ENCODE data around the gene MPIG6B.
"Not testable (repeated sequence)": the region's sequence is repeated elsewhere in the genome, so short reads cannot be mapped to it uniquely, and the experiment has no call there.

Gene MPIG6B

GRCh38 chr6:31701666-31702404, 21.3 kb upstream of the MPIG6B start:
- DNase-seq = no peak

GRCh38 chr6:31702405-31702818, 20.8 kb upstream of the MPIG6B start:
- peak; percentile 59 for DNase-seq

GRCh38 chr6:31702819-31703716, 20.1 kb upstream of the MPIG6B start, which contains the start of gene ABHD16A:
Gene ABHD16A (minus strand): TSS chr6:31703324. CDS start chr6:31703281, 43 bp downstream.
- DNase-seq = peak; percentile 99

DNA sequence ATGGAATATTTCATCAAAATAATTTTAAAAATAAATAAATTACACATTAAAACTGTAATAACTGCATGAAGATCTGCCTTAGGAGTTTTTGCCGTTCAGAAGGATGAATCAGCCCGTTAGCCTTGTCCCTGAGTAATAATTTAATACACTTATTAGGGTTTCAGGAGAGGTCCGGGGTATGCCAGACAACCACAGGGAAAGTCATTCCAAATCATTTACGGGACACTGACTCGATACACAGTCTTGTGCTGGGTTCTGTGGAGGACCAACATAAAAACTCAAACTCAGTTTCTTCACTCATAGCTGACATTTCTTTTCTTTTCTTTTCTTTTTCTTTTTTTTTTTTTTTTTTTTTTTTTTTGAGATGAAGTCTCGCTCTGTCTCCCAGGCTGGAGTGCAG, 17.2 kb upstream of the MPIG6B start:
- DNase-seq = no peak

DNA sequence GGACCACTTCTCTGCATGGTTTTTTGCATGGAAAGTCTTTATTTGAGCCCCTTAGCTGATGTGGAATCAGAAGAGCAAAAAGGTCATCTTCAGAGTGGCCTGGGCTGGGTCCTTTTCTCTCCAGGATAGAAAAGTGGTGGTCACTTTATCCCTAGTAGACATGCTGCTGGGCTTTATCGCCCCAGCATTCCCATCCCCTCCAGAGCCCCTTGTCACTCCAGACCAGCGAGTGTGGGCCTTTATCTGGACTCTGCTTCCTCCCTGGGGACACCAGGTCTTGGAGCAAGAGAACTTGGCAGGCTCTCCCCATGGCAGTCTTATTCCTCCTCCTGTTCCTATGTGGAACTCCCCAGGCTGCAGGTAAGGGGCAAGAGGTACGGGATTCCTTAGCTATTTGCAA, 16.6 kb upstream of the MPIG6B start, which contains the start of gene LY6G6F:
LY6G6F (plus strand) TSS at position 268 of the 400 bp plus-strand sequence; CDS start at position 309, 41 bp downstream.
- no peak for DNase-seq

- no peak for DNase-seq
Measured at GRCh38 chr6:31707701-31708100, 15.5 kb upstream of the MPIG6B start.

- DNase-seq = no peak
Measured at GRCh38 chr6:31708224-31708623, 14.9 kb upstream of the MPIG6B start.

DNA sequence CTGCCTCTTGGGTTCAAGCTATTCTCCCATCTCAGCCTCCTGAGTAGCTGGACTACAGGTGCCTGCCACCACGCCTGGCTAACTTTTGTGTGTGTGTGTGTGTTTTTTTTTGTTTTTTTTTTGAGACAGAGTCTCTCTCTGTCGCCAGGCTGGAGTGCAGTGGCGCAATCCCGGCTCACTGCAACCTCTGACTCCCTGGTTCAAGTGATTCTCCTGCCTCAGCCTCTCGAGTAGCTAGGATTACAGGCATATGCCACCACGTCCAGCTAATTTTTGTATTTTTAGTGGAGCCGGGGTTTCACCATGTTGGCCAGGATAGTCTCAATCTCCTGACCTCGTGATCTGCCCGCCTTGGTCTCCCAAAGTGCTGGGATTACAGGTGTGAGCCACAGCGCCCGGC, 14.0 kb upstream of the MPIG6B start:
- DNase-seq = not testable (repeated sequence)

DNA sequence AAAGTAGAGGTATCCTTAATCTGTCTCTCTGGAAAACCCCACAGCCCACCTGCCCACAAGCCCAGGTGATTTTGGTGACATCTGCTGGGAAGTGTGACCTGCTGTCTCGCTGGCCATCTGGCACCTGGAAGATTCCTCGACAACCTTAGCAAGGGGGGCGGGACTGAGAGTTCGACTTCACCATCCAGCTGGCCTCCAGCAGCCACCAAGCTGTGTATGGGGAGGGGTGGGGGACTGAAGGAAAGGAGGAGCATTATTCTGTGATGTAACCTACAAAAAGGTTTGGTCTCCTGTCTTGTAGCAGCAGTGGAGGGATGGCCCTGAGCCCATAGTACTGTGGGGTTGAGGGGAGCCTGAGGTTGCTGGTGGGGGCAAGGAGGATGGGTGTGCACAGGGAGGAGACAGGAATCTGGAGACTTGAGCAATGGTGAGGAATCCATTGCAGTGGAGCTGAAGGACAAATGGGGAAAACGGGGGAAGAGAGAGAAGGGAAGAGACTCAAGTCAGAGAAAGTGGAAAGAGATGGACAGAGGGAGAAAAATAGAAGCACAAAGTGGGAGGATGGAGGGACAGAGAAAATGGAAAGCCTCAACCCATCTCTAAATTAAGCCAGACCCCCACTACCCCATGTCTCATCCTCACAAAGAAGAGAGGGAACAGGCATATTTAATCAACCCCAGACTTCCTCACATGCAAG, 12.5 kb upstream of the MPIG6B start:
- DNase-seq = no peak

DNA sequence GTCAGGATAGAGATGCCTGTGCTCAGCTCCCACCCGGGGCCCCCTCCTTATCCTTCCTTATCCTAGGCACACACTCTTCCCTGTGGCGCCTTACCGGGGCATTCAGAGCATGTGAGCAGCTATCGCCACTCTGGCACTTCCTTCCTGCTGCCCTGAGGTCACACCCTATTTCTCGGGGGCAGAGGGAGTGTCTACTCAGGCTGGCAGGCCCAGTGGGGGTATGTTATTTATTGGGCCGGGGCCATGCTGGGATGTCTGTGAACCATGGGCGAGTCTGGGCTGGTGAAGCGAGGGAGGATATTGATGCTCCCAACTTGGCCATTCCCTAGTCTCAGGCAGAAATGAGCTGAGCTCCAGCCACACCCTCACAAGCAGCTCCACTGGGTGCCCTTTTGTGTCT, 11.9 kb upstream of the MPIG6B start:
- no peak for DNase-seq

DNA sequence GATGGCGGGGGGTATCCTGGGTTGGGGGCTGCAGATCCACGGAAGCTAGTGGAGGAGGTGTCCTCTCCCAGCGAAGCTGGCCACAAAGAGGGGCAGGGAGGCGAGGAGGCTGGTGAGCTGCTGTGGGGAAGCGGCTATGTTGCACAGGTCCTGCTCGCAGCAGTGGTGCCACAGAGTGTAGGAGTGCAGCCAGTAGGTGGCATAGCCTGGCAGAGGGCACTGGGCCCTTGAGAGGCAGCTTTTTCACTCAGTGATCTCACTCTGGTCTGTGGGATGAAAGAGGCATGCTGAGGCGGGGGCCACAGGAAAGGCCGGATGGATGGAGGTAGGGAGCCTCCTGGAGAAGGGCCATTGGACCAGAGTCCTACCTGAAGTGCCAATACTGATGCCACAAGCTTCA, 10.9 kb upstream of the MPIG6B start:
- no peak for DNase-seq

DNA sequence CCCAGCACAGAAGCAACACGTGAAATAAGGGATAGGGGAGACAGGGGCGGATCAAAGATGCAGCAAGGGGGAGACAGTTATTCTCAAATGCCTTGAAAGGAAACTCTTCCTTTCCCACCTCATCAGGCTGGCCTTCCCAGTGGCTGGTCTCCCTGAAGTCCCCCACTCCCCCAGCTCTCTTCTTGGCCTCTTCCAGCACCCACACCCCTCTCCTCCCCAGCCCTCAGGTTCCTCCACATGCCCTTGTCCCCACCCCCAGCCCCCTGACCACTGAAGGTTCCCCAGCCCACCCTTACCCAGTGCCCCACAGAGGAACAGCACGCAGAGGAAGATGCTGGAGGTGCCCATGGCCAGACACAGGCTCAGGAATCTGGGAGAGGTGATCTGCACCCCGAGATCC, 9.7 kb upstream of the MPIG6B start:
- no peak for DNase-seq

- no peak for DNase-seq
Measured at GRCh38 chr6:31713991-31714684, 9.0 kb upstream of the MPIG6B start.

- no peak for DNase-seq
Measured at GRCh38 chr6:31715022-31715958, 7.9 kb upstream of the MPIG6B start, which contains the start of gene LY6G6D. Gene LY6G6D (plus strand): TSS chr6:31715348. CDS start chr6:31715356, 8 bp downstream.

DNA sequence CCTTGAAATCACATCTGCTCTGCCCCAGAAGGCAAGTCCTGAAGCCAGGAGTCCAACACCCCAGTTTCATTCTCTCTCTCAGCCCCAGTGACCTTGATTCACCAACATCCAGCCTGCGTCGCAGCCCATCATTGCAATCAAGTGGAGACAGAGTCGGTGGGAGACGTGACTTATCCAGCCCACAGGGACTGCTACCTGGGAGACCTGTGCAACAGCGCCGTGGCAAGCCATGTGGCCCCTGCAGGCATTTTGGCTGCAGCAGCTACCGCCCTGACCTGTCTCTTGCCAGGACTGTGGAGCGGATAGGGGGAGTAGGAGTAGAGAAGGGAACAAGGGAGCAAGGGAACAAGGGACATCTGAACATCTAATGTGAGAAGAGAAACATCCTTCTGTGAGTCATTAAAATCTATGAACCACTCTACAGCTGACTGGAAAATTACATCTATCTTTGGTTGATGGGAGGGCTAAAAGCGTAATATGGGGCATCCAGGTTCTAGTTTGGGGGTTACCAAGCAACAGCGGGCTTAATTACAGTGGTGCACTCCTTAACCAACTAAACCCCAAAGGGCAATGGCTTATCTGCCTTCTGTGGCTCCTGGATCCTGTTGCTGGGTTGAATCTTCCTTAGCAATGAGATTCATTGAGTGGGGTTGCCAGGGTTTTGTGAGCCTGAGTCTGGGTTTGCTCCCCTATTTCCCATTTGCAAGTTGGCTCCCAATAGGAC, 5.5 kb upstream of the MPIG6B start:
- no peak for DNase-seq

DNA sequence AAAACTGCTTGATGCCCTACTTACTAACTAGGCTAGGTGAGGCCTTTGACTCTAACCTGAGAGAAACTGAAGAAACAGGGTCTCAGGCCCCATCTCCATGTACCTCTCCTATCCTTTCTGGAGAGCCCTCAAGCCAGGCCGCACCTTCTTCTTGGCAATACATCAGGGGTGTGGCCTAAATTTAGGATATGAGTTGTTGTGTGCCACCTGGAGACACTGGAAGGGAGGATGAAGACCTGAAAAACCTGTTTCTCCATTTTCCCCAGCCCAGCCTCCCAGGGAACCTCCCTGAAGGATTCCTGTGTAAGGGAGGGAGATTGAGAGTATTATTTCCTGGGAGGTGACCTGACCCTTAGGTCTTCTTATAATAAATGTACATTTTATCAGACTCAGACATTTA, 4.9 kb upstream of the MPIG6B start:
- DNase-seq = no peak

- no peak for DNase-seq
Measured at GRCh38 chr6:31719001-31719400, 4.2 kb upstream of the MPIG6B start.

DNA sequence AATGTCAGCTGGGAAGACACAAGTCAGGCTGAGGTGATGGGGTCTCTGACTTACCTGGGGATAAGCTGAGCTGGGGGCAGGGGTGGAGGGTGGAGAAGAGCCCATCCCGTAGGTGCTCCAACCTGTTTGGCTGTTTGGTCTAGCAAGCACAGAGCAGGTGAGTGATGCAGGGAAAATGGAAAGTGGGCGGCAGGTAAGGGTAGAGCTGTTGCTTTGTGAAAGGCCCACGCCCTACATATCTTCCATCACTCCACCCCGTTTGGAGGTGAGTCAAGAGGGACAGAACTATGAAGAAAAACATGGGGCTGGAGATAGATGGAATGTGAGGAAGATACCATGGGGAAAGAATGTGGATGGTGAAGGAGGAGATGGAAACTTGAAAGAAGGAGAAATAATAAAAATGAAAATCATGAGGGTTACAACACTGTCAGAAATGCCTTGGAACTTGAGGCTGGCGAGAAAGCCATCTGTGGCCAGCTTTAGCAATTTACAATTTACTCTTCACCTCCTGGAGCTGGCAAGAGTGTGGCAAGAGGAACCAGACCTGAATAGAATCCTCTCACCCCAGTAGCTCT, 2.9 kb upstream of the MPIG6B start:
- no peak for DNase-seq

- no peak for DNase-seq
Measured at GRCh38 chr6:31721351-31722020, 1.7 kb upstream of the MPIG6B start, which contains the start of gene LY6G6C. Gene LY6G6C (minus strand): TSS chr6:31721746. CDS start chr6:31721679, 67 bp downstream.

GRCh38 chr6:31722173-31722572, 1.0 kb upstream of the MPIG6B start:
- DNase-seq = no peak

Measured in activated CD4-positive, alpha-beta T cell treated with anti-CD3 and anti-CD28 coated beads for 48 hours (primary cell).